HEK293T (cell line): ENCODE data around the gene PPP1R12B.

Experiments used
- BHLHE40 ChIP-seq: fragments of 450-650 bp; IDR thresholded peaks from 2 replicates; pipeline ENCODE4 v1.6.1; 2016; ENCODE audit warnings: mild to moderate bottlenecking, moderate library complexity, borderline replicate concordance
- FOXM1 ChIP-seq: fragments of 450-650 bp; IDR thresholded peaks from 2 replicates; pipeline ENCODE4 v1.6.1; 2017; ENCODE audit warnings: mild to moderate bottlenecking, borderline replicate concordance
- NFRKB ChIP-seq: fragments of 450-650 bp; IDR thresholded peaks from 2 replicates; pipeline ENCODE4 v1.6.1; 2016; ENCODE audit warnings: mild to moderate bottlenecking, moderate library complexity

GRCh38 chr1:202578001-202578504 lies 229.6 kb downstream of the PPP1R12B start:
- TF ChIP-seq BHLHE40 (no peak), FOXM1 (no peak), NFRKB (no peak)
